ENCODE measurements around the gene ULK3.
A peak's percentile ranks its signal among the peaks of the same experiment; 100 is the strongest.

The ULK3 gene

GRCh38 chr15:74809956-74810355, 33.0 kb downstream of the ULK3 start:
- DNase-seq: no peak
- TF ChIP-seq, protein P1, sequence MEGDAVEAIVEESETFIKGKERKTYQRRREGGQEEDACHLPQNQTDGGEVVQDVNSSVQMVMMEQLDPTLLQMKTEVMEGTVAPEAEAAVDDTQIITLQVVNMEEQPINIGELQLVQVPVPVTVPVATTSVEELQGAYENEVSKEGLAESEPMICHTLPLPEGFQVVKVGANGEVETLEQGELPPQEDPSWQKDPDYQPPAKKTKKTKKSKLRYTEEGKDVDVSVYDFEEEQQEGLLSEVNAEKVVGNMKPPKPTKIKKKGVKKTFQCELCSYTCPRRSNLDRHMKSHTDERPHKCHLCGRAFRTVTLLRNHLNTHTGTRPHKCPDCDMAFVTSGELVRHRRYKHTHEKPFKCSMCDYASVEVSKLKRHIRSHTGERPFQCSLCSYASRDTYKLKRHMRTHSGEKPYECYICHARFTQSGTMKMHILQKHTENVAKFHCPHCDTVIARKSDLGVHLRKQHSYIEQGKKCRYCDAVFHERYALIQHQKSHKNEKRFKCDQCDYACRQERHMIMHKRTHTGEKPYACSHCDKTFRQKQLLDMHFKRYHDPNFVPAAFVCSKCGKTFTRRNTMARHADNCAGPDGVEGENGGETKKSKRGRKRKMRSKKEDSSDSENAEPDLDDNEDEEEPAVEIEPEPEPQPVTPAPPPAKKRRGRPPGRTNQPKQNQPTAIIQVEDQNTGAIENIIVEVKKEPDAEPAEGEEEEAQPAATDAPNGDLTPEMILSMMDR (IDR thresholded peaks at IDR 0.05; ENCODE audit: low read depth, low read length): no peak
- Histone ChIP-seq H3K4me3 (ENCODE audit: low read depth, low read length) (no peak overlapping the region), H3K9me3 (no peaks in the 10 kb centered on the region), H3K4me1 (no peaks in the 10 kb centered on the region), H3K27me3 (no peaks in the 10 kb centered on the region), H3K36me3 (no peaks in the 10 kb centered on the region)

DNA sequence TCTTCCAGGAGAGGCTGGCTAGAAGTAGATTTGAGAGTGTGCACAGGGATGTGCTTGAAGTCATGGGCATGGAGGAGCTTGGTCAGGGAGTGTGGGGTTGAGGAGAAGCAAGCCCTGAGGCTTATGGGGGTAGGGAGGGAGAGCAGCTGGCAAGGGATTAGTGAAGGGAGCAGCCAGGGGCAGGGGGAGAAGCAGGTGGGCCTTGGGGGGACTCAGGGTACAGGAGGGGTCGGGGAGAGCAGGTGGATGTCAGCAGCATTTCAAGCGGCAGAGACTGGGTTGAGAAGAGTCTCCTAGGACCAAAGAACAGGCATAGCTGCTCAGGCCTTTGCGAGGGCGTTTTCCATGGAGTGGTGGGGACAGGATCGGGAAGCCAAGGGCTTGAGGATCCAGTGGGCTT, 33.7 kb downstream of the ULK3 start:
- no peak for DNase-seq
- H3K9me3 ChIP-seq: no peaks in the 10 kb centered on the region
- H3K27me3 ChIP-seq: no peaks in the 10 kb centered on the region
- TF ChIP-seq, protein P1 (IDR thresholded peaks at IDR 0.05; ENCODE audit: low read depth, low read length): no peak
- H3K4me1 ChIP-seq: no peaks in the 10 kb centered on the region
- H3K36me3 ChIP-seq: peaks cover 3% of the 10 kb centered on the region
- no peak overlapping the region for H3K4me3 ChIP-seq (ENCODE audit: low read depth, low read length)

GRCh38 chr15:74808840-74809229, 34.1 kb downstream of the ULK3 start:
- H3K27me3 ChIP-seq: no peaks in the 10 kb centered on the region

GRCh38 chr15:74808078-74808839, 34.7 kb downstream of the ULK3 start:
- no peak for DNase-seq
- Histone ChIP-seq H3K9me3 (no peaks in the 10 kb centered on the region), H3K36me3 (peaks cover 12% of the 10 kb centered on the region), H3K27me3 (no peaks in the 10 kb centered on the region), H3K4me1 (no peaks in the 10 kb centered on the region), H3K4me3 (ENCODE audit: low read depth, low read length) (no peak overlapping the region)
- TF ChIP-seq, protein P1 (IDR thresholded peaks at IDR 0.05; ENCODE audit: low read depth, low read length): no peak

More at GRCh38 chr15:74808840-74809229, 34.1 kb downstream of the ULK3 start:
- Histone ChIP-seq H3K36me3 (peaks cover 7% of the 10 kb centered on the region), H3K9me3 (no peaks in the 10 kb centered on the region), H3K4me3 (ENCODE audit: low read depth, low read length) (no peak overlapping the region), H3K4me1 (no peaks in the 10 kb centered on the region)
- TF ChIP-seq, protein P1 (IDR thresholded peaks at IDR 0.05; ENCODE audit: low read depth, low read length): peak; percentile 21
- no peak for DNase-seq

- no peaks in the 10 kb centered on the region for H3K9me3 ChIP-seq
- H3K27me3 ChIP-seq: no peaks in the 10 kb centered on the region
- DNase-seq: no peak
- H3K4me3 ChIP-seq (ENCODE audit: low read depth, low read length): no peak overlapping the region
- TF ChIP-seq, protein P1 (IDR thresholded peaks at IDR 0.05; ENCODE audit: low read depth, low read length): no peak
- peaks cover 22% of the 10 kb centered on the region for H3K36me3 ChIP-seq
- no peaks in the 10 kb centered on the region for H3K4me1 ChIP-seq
These were observed 35.7 kb downstream of the ULK3 start for GRCh38 chr15:74807282-74807681.

- Histone ChIP-seq H3K9me3 (no peaks in the 10 kb centered on the region), H3K4me3 (ENCODE audit: low read depth, low read length) (no peak overlapping the region), H3K4me1 (no peaks in the 10 kb centered on the region), H3K36me3 (peaks cover 46% of the 10 kb centered on the region), H3K27me3 (no peaks in the 10 kb centered on the region)
- TF ChIP-seq, protein P1 (IDR thresholded peaks at IDR 0.05; ENCODE audit: low read depth, low read length): no peak
- DNase-seq: no peak
These were observed 38.0 kb downstream of the ULK3 start for GRCh38 chr15:74804935-74805334.
